GM19023 (cell line): ENCODE data around the gene TXK.
A peak's percentile ranks its signal among the peaks of the same experiment; 100 is the strongest.

Source experiments
- ATAC-seq: cut with Tn5 transposase; IDR thresholded peaks from one replicate; pipeline ENCODE4 v1.9.1; 2021; ENCODE audit warnings: mild to moderate bottlenecking, moderate library complexity; ENCODE audit not compliant: unreplicated experiment

Gene TXK

DNA sequence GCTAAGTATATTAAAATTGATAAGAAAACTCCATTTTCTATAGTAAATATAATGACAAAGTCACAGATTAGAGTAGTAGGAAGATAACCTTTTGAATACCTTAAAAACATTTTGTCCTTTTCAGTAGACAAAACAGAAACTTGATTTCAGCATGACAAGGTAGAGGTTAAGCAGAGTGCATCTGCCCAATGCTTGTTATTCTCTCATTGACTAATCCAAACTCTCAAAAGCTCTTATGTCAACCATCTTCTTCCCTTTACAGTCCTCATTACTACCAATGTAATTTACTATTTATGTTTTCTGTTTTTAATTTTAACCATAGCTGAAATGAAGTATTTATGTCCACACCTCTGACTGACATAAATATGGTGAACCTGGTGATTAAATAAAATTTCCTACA, 106.4 kb downstream of the TXK start:
- ATAC-seq = peak; percentile 73

DNA sequence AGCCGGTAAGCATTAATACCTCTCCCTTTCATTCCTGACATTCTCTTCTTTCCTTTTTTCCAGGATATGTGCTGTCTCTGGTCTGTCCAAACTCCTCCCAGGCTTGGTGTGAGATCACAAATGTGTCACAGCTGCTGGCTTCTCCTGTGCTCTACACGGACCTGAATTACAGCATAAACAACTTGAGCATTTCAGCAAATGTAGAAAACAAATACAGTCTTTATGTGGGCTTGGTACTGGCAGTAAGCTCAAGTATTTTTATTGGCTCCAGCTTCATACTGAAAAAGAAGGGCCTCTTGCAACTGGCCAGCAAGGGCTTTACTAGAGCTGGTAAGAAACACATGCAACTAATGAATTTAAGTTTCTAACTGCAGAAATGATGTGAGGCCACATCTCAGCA, 109.0 kb downstream of the TXK start:
- ATAC-seq = no peak

DNA sequence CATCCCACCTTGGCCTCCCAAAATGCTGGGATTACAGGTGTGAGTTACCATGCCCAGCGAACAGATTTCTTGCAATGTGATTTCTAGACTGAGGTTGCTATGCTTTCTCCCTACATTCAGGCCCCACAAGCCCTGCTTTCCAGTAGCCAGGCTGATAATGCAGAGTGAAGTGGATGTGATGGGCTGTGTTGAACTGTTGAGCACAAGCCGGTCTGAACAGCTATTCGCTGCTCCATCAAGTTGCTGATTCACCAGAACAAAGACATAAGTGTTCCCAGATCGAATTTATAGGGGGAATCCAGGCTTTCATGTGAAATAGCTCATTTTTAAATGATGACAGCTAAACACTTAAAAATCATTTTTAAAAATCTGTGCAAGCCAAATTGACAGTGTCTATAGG, 109.5 kb downstream of the TXK start:
- no peak for ATAC-seq

DNA sequence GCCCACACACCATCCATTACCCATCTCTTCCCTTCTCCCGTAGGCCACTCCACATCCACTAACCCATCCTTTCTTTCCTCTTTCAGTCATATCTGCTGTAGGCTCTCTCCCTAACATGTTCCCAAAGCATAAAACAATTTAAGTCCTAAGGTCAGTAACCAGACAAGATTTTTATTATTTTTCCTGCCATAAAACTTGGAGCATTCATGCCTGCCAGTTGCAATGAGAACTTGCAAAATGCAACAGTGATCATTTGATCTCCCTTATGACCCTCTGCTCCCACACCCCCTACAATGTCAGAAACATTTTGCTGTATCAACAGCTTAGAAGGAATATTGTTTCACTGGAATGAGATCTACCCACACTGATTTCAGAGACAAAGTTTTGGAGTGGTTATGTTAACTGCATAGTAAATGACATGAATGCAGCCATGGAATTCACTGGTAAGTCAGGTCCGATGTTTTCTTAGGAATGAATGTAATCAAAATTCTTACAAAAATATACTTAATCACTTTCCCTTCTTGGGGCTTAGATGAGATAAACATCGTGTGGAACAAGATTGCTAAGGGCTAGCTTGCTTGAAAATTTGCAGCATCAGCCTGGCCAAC, 111.8 kb downstream of the TXK start:
- no peak for ATAC-seq

DNA sequence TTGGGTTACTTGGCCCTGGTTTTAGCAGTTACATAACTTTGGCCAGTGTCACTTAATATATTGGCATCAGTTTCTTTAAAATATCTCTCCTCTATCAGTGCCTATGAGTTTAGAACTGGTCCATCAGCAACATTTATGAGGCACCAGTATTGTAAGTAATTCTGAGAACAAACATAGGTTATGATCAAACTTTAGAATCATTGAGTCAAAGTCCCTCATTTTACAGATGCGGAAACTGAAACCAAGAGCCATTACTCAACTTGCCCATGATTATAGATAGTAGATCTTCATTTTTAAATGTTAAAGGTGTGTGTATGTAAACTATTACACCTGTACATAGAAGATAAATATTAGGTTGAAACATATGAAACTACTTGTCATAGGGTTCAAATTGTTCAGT, 113.0 kb downstream of the TXK start:
- ATAC-seq = no peak

DNA sequence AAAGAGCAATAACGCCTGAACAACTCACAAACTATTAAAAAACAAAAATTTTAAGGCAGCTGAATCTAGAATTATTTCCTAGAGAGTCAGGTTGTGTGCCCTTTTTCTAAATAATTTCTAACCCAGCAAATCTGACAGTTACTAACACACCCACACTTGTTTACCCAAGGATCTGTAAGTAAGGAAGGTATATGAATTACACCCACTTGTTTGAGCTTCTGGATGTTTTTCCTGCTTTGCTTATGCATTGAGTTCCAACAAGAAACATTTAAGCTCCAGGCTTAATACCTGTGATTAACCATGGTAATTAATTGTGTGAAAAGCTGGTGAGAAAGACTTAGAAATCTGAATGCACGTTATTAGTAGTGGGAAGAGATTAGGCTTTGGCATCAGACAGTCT, 115.9 kb downstream of the TXK start:
- ATAC-seq = no peak

DNA sequence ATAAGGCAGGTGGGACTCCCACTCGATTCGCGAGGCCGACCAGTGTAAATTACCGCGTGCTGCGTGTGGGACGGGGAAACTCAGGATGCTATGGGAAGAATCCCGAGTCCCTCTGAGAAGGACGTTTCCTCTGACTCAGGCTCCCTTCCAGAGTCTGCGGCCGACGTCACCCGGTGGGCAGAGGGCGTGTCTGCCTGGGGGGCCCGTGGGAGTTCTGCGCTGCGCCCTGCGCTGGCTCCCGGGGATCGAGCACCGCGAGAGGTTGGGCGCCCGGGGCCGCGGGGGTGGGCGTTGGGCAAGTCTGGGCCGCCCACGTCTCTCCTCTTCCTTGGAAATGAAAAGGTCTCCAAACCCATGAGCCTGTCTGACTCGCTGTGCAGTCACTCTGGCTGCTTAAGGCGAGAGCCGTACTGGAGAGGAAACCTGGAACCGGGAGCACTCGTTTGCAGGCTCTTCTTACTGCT, 116.9 kb downstream of the TXK start:
- peak; percentile 25 for ATAC-seq
